Renal cortical epithelial cell (primary cell): Measurements from ENCODE around the gene SPAG9. TPM values are rescaled to one million over a fixed set of nuclear protein-coding genes. Genes with fewer than 3 reads are reported as not detected.

Experiments
- DNase-seq: peaks from one replicate; pipeline ENCODE4 v3.0.0-alpha.2; 2011; ENCODE audit warnings: low read depth
- total RNA-seq: library from RNA; depleted of rRNA; stranded (reverse); fragments of >200 nt; gene quantifications from 2 replicates; pipeline ENCODE4 v1.2.3, GENCODE V29; 2014

Gene SPAG9
- total RNA-seq, 1 donor from 2014 or later: 134 TPM

GRCh38 chr17:50938821-50939541, 181.7 kb downstream of the SPAG9 start:
- no peak for DNase-seq

DNA sequence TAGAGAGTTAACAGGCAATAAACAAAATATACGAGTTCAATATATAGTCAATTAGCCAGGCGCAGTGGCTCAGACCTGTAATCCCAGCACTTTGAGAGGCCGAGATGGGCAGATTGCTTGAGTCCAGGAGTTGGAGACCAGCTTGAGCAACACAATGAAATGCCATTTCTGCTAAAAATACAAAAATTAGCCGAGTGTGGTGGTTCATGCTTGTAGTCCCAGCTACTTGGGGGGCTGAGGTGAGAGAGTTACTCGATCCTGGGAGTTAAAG, 184.7 kb downstream of the SPAG9 start:
- no peak for DNase-seq

DNA sequence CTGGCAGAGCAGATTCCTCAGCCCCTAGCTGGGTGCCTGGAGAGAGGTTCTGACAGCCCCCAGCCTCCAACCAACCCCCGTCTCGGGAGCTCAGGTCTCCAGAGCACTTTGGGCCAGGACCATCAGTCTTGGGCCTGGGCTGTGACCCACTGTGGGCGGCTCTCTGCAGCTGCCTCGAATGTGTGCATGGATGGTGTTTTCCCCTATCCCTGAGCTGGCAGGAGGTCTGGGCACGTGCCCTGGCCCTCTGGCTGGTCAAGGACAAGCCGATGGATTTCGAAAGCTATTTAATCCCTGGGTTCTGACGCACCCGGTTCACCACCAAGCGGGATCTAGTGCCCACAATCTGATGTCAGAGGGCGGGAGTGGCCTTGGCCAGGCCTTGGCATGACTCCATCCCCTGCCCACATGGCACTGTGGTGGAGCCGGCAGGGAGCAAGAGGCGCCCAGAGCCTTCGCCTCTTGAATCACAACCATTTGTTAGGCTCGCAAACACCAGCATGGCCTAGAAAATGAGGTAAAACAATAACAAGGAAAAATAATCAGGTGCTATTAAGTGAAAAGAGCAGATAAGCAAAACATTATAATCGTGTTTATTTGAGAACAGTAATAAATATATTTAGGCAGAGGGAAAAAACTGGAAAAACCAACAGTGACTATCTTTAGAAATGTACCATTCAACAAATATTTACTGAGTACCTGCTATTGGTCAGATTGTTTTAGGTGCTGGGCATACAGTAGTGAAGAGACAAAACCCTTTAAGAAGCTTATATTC, 185.3 kb downstream of the SPAG9 start:
- DNase-seq: peak; percentile 87

DNA sequence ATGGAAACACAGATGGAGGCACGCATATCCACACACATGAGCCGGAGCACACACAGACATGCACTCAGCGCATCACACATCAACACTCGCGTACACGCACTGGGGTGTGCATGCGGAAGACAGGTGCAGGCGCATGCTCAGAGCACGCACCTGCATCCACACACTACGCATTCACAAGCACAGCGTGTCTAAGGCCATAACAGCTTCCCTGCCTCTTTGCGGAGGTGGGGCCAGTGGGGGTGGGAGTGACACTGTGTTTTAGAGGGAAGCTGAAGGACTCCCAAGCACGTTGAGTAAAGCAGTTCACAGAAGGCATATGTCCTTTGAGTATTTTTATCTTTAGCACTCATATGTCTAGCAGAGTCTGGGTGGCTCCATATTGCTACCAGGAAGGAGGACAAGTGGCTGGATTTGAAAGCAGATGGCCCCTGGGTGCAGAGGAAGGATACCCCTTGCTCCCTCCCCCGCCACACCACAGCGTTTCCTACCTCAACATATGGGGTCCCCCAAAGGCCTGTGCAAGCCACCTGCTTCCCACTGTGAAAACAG, 185.9 kb downstream of the SPAG9 start:
- DNase-seq: no peak

DNA sequence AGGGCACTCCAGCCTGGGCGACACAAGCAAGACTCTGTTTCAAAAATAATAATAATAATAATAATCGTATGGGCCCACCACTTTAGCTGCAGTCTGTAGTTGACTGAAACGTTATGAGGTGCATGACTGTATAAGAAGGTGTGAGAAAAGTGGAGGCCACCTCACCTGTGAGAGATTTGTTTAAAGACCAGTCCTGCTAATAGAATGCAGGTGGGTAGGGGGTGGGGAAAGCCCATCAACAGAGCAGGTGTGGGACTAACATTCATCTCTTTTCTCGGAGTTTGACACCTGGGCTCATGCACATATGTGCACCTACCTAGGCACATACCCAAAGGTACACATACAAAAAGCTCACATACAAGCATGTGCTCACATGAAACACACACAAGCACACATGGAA, 186.5 kb downstream of the SPAG9 start:
- no peak for DNase-seq

- peak; percentile 56 for DNase-seq
These were observed 189.3 kb downstream of the SPAG9 start for GRCh38 chr17:50931144-50931908.

GRCh38 chr17:50928646-50929045, 192.0 kb downstream of the SPAG9 start:
- no peak for DNase-seq

GRCh38 chr17:50927287-50927686, 193.4 kb downstream of the SPAG9 start:
- DNase-seq: no peak

DNA sequence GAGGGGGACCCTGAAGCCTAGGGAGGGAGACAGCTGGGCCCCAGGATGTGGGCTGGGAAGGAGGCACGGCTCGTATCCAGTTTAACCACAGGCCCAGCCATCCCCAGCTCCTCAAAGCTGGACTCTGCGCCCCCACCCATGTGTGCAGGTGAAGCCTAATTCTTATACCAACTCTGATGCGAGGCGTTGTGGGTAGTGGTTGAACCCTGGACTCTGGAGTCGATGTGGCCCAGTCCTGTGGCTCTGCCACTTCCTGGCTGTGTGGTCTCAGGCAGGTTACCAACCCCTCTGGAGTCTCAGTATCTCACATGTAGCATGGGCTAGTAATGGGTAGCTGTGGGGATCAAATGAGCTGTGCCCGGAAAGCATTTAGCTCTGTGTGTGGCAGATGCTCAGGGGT, 194.1 kb downstream of the SPAG9 start:
- no peak for DNase-seq

- DNase-seq: no peak
These were observed 195.3 kb downstream of the SPAG9 start for GRCh38 chr17:50925296-50925891.

GRCh38 chr17:50924800-50925199, 195.9 kb downstream of the SPAG9 start:
- no peak for DNase-seq

- no peak for DNase-seq
These were observed 196.4 kb downstream of the SPAG9 start for GRCh38 chr17:50924300-50924699.

GRCh38 chr17:50923611-50924010, 197.1 kb downstream of the SPAG9 start:
- no peak for DNase-seq

DNA sequence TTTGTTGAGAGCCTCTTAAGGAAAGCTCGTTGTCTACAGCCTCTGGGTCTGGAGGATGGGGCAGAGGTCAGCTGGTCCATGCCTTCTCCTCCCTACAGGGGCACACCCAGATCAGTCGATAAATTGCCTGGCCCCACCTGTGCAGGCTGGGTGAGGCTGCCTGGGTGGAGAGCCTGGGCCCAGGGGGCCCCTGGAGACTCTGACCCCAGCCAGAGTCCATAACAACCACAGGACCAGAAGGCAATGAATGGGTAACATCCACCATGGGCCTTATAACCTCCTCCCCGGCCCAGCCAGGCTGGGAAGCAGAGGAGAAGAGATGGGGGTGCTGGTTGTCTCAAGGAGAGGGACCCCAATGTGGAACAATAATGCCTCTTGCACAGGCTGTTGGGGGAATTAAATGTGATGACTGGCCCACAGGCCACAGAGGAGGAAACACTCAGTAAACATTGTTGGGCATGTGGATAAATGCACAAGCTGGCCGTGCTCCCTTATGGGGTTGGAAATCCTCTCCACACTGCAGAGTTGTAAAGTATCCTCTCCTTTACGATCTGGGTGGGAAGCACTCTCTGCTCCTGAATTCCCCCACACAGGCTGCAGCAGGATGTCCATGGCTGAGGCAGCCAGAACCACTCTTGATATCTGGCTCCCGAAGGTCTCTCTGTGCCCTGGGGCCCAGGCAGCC, 197.8 kb downstream of the SPAG9 start:
- DNase-seq: no peak

DNA sequence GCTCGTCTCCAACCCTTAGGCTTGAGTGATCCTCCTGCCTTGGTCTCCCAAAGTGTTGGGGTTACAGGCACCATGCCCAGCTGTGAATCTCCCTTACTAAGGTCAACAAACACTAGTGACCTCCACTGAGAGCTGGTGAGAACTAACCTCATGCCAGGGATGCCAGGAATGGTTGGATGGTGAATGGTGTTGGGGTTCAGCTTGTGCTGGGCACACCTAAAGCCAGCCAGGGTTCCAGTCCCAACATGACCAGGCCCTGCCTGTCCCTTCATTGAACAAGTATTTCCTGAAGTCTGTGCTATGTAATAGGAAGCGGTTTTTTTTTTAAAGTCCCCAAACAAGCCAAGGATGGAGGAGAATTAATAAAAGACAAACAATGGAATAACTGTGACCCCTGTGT, 198.6 kb downstream of the SPAG9 start:
- DNase-seq: peak; percentile 75

- no peak for DNase-seq
These were observed 199.6 kb downstream of the SPAG9 start for GRCh38 chr17:50920891-50921586.

DNA sequence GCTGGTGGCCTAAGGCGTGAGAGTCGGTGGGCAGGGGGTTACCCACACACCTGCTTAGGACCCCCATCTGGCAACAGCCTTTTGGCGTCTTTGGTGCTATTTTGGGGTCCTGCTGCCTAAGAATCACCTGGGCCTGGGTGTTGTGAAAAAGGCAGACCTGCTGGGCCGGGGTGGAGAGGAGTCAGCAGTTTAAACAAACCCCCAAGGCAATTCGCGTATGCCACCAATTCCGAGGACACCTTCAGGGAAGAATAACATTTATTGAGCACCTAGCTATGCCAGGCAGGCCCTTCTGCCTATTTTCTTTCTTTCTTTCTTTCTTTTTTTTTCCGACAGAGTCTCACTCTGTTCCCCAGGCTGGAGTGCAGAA, 200.6 kb downstream of the SPAG9 start:
- no peak for DNase-seq

GRCh38 chr17:50919321-50920040, 201.2 kb downstream of the SPAG9 start:
- peak; percentile 94 for DNase-seq

DNA sequence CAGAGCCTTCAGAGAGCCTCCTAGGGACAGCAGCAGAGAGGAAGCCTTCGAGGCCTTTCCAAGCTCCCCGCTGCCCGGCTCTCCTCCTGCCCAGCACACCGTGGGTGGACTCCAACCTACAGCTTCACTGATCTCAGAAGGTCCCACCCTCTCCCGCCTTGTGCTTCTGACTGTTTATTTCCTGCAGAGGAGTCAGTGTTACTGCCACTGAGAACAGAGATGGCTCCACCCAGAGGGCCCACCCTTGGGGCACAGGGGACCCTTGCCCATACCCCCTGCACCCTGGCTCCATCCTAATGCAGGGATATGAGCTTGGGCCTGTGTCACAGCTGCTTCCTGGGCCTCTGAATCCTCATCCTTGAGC, 201.8 kb downstream of the SPAG9 start:
- no peak for DNase-seq
